Body of pancreas (tissue), 4 donors: ENCODE data around the gene ALPL. TPM values are rescaled to one million over a fixed set of nuclear protein-coding genes. Genes with fewer than 3 reads are reported as not detected.

Experiments used
- ATAC-seq: fragments of 150-250 bp; one replicate; pipeline ENCODE4 v1.9.1; 2016
- DNase-seq, 4 donors: peaks; one replicate each; pipeline ENCODE4 v3.0.0-alpha.2; 2019
- H3K27ac ChIP-seq, 4 donors: fragments of 200-600 bp; sonication (generic); 1 replicate in 3 of 4; 2 replicates in 1 of 4; pipeline versions ENCODE4 v1.5.1 to v1.6.1; 2016 to 2019; ENCODE audit warnings: mild to moderate bottlenecking in 1 of 4, mixed read lengths in 1 of 4, moderate library complexity in 1 of 4
- H3K27me3 ChIP-seq, 2 donors: fragments of 200-600 bp; sonication (generic); one replicate each; pipeline ENCODE4 v1.6.0; 2016; ENCODE audit warnings: mild to moderate bottlenecking in 1 of 2
- H3K36me3 ChIP-seq, 2 donors: fragments of 200-600 bp; sonication (generic); replicated peaks in 1 of 2; 2 replicates each; pipeline ENCODE4 v1.5.1; 2016; ENCODE audit warnings: low read depth in 2 of 2; ENCODE audit not compliant: insufficient read depth in 1 of 2
- H3K4me1 ChIP-seq: fragments of 200-600 bp; sonication (generic); one replicate; pipeline ENCODE4 v1.6.0; 2016
- H3K4me3 ChIP-seq, 2 donors: fragments of 200-600 bp; sonication (generic); 1 replicate in 1 of 2; 2 replicates in 1 of 2; pipeline ENCODE4 v1.5.1; 2016 to 2019
- H3K9me3 ChIP-seq, 3 donors: fragments of 200-600 bp; sonication (generic); 1 replicate in 2 of 3; 2 replicates in 1 of 3; pipeline ENCODE4 v1.5.1; 2016
- CTCF ChIP-seq, 7 experiments: fragments of 450-650 bp in 4 of 7; fragments of 200-600 bp in 3 of 7; sonication (generic) in 3 of 7; IDR thresholded peaks; one replicate each; pipeline ENCODE4 v1.5.1; 2016 to 2019; ENCODE audit warnings: antibody characterized with exemption in 7 of 7
- POLR2A ChIP-seq, 3 donors: fragments of 450-650 bp; IDR thresholded peaks; one replicate each; pipeline ENCODE4 v1.6.1; 2016; ENCODE audit warnings: antibody characterized with exemption in 3 of 3, mild to moderate bottlenecking in 2 of 3
- WGBS, 2 donors: methylation state at CpG; one replicate each; pipeline ENCODE4 v1.1.5; 2017; 5-methylcytosine and 5-hydroxymethylcytosine counted together
- intact Hi-C: fragments of 100-400 bp; cut with DNase I; formaldehyde crosslinking; loops from one replicate; pipeline ENCODE4 v1.15.1; 2023
- total RNA-seq, 2 donors: library from RNA; depleted of rRNA; stranded (reverse); fragments of >200 nt; gene quantifications; one replicate each; pipeline ENCODE4 v1.1.0, GENCODE V29; 2016

Gene ALPL
- total RNA-seq, 2 donors from 2014 or later, result 3.4 to 10.9 TPM

- ATAC-seq (no peak), DNase-seq (no peak)
- intact Hi-C loops, result loop anchor here (5.0 kb wide), 1 partner anchor 59 kb away; no protein-coding TSS in a partner anchor
- Histone ChIP-seq H3K27ac (no peak overlapping the region), H3K4me3 (no peak overlapping the region), H3K36me3 (peaks cover 10 to 18% of the 10 kb centered on the region in 2 donors), H3K9me3 (no peaks in the 10 kb centered on the region), H3K4me1 (peaks cover 8% of the 10 kb centered on the region), H3K27me3 (no peaks in the 10 kb centered on the region)
- TF ChIP-seq POLR2A (IDR thresholded peaks at IDR 0.05) (no peak), CTCF (IDR thresholded peaks at IDR 0.05) (no peak)
- WGBS, 2 donors, result 89 to 91% methylated on average over 21 to 34 of the region's 39 CpGs
These were observed 94.2 kb downstream of the ALPL start for GRCh38 chr1:21603177-21604138.

- no peak for DNase-seq
- intact Hi-C loops, result loop anchor here (5.0 kb wide), 1 partner anchor 58 kb away; no protein-coding TSS in a partner anchor
- Histone ChIP-seq H3K27ac (no peak overlapping the region), H3K36me3 (peaks cover 8 to 14% of the 10 kb centered on the region in 2 donors), H3K4me3 (no peak overlapping the region), H3K9me3 (no peaks in the 10 kb centered on the region), H3K4me1 (peaks cover 8% of the 10 kb centered on the region), H3K27me3 (no peaks in the 10 kb centered on the region)
- no peak for ATAC-seq
- WGBS, 2 donors, result 85 to 89% methylated on average over 12 of the region's 12 CpGs
- TF ChIP-seq CTCF (IDR thresholded peaks at IDR 0.05) (no peak), POLR2A (IDR thresholded peaks at IDR 0.05) (no peak)
These were observed 95.2 kb downstream of the ALPL start for GRCh38 chr1:21604208-21604957.

- DNase-seq (no peak), ATAC-seq (no peak)
- Histone ChIP-seq H3K4me1 (peaks cover 8% of the 10 kb centered on the region), H3K4me3 (no peak overlapping the region), H3K9me3 (no peaks in the 10 kb centered on the region), H3K27me3 (no peaks in the 10 kb centered on the region), H3K36me3 (peaks cover 6 to 9% of the 10 kb centered on the region in 2 donors), H3K27ac (no peak overlapping the region)
- 81 to 86% methylated on average over 2 to 7 of the region's 7 CpGs for WGBS, 2 donors
- peak in 2 of 7 experiments; percentile 8 to 14 for TF ChIP-seq CTCF (IDR thresholded peaks at IDR 0.05)
- no peak for TF ChIP-seq POLR2A (IDR thresholded peaks at IDR 0.05)
- intact Hi-C loops, result no loop called here
These were observed 95.9 kb downstream of the ALPL start for GRCh38 chr1:21605012-21605715.

- Histone ChIP-seq H3K27me3 (no peaks in the 10 kb centered on the region), H3K9me3 (no peaks in the 10 kb centered on the region), H3K4me3 (no peak overlapping the region), H3K4me1 (peaks cover 8% of the 10 kb centered on the region), H3K27ac (no peak overlapping the region), H3K36me3 (peaks cover 5 to 13% of the 10 kb centered on the region in 2 donors)
- WGBS, 2 donors, result 80 to 86% methylated on average over 5 to 11 of the region's 15 CpGs
- intact Hi-C loops, result no loop called here
- no peak for ATAC-seq
- DNase-seq, result no peak
- TF ChIP-seq POLR2A (IDR thresholded peaks at IDR 0.05), result no peak
- no peak for TF ChIP-seq CTCF (IDR thresholded peaks at IDR 0.05)
These were observed 96.9 kb downstream of the ALPL start for GRCh38 chr1:21605964-21606705.
